ENCODE results near the gene KIF23. TPM values are rescaled to one million over a fixed set of nuclear protein-coding genes. Genes with fewer than 3 reads are reported as not detected.

Gene KIF23
- total RNA-seq, 3 donors from 2014 or later (not counting 1 experiment from before 2014, with no cell fraction given): 1.2 to 2.1 (median 1.9) TPM

DNA sequence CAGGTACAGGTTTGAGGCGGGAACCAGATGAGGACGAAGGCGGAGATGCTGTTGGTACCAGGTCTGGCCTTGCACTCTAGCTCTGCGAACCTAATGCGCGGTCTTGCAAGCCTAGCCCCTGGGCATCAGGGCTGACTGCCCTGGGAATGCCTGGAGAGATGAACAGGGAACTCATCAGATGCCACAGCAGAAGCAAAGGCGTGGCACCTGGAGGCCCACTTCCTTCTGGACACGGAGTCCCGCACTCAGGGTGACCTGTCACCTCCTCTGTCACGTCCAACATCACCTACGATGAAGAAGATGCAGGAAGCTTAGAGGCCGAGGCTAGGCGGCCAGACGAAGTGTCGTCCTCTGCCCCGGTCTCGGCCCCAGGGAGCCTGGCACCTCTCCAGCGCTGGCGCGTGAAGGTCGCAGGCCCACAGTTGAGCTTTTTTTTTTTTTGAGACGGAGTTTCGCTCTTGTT, 47.9 kb downstream of the KIF23 start:
- ATAC-seq (no peak), DNase-seq (no peak)
- intact Hi-C loops (cut with micrococcal nuclease): loop anchor here (1.0 kb wide), 1 partner anchor 9 kb away; no protein-coding TSS in a partner anchor
- Histone ChIP-seq H3K4me1 (ENCODE audit: control insufficient read depth, insufficient read depth, low read length) (peaks cover 22% of the 10 kb centered on the region), H3K9me3 (ENCODE audit: control insufficient read depth, insufficient read depth, low read length) (no peaks in the 10 kb centered on the region), H3K27ac (ENCODE audit: low read length) (peak overlapping the region; percentile 44), H3K4me3 (ENCODE audit: low read length) (peak overlapping the region; percentile 46), H3K36me3 (ENCODE audit: control insufficient read depth, insufficient read depth, low read length) (peaks cover 3% of the 10 kb centered on the region), H3K27me3 (ENCODE audit: control insufficient read depth, insufficient read depth, low read length) (peaks cover 2% of the 10 kb centered on the region)
- TF ChIP-seq, protein P1, sequence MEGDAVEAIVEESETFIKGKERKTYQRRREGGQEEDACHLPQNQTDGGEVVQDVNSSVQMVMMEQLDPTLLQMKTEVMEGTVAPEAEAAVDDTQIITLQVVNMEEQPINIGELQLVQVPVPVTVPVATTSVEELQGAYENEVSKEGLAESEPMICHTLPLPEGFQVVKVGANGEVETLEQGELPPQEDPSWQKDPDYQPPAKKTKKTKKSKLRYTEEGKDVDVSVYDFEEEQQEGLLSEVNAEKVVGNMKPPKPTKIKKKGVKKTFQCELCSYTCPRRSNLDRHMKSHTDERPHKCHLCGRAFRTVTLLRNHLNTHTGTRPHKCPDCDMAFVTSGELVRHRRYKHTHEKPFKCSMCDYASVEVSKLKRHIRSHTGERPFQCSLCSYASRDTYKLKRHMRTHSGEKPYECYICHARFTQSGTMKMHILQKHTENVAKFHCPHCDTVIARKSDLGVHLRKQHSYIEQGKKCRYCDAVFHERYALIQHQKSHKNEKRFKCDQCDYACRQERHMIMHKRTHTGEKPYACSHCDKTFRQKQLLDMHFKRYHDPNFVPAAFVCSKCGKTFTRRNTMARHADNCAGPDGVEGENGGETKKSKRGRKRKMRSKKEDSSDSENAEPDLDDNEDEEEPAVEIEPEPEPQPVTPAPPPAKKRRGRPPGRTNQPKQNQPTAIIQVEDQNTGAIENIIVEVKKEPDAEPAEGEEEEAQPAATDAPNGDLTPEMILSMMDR (IDR thresholded peaks at IDR 0.05): no peak
- peak overlapping the region; percentile 77 to 84 for H3K27ac Mint-ChIP-seq
- no peaks in the 10 kb centered on the region for H3K36me3 Mint-ChIP-seq
- no peaks in the 10 kb centered on the region for H3K9me3 Mint-ChIP-seq
- peaks cover 7 to 8% of the 10 kb centered on the region in 2 donors for H3K27me3 Mint-ChIP-seq (ENCODE audit: low read depth in 2 of 2)
- peaks cover 12 to 17% of the 10 kb centered on the region in 2 donors for H3K4me1 Mint-ChIP-seq
- 61% methylated on average over 23 of the region's 23 CpGs for WGBS (ENCODE audit: insufficient coverage)
- H3K4me3 Mint-ChIP-seq: peak overlapping the region; percentile 90

DNA sequence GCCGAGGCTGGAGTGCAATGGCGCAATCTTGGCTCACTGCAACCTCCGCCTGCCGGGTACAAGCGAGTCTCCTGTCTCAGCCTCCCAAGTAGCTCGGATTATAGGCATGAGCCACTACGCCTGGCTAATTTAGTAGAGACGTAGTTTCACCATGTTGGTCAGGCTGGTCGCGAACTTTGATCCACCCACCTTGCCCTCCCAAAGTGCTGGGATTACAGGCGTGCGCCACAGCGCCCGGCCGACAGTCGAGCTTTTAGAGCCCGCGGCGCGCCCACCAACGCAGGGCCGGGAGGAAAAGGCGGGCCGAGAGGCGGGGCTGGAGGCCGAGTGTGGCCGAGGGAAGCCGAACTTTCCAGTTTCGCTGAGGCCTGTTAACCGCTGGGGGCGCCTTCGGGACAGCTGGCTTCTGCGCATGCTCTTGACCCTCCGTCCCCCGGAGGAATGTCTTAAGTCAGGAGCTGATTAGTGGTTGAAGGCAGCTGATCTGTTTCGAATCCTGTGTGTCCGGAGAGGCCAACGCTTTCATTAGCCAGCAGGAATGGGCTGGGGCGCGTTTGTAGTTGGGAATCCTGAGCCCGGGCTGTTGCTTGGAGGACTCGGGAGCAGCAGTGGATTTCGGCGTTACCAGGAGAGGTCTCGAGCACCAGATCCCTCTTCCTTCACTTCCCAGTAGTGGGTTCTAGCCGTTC, 48.5 kb downstream of the KIF23 start:
- H3K27me3 Mint-ChIP-seq (ENCODE audit: low read depth in 2 of 2): peaks cover 7 to 8% of the 10 kb centered on the region in 2 donors
- Histone ChIP-seq H3K9me3 (ENCODE audit: control insufficient read depth, insufficient read depth, low read length) (no peaks in the 10 kb centered on the region), H3K27me3 (ENCODE audit: control insufficient read depth, insufficient read depth, low read length) (peaks cover 2% of the 10 kb centered on the region), H3K27ac (ENCODE audit: low read length) (peak overlapping the region; percentile 44), H3K4me1 (ENCODE audit: control insufficient read depth, insufficient read depth, low read length) (peaks cover 27% of the 10 kb centered on the region), H3K36me3 (ENCODE audit: control insufficient read depth, insufficient read depth, low read length) (no peaks in the 10 kb centered on the region), H3K4me3 (ENCODE audit: low read length) (peak overlapping the region; percentile 46)
- DNase-seq (peak; percentile 86 to 96), ATAC-seq (peak; percentile 95 to 98 (median 96))
- H3K27ac Mint-ChIP-seq: peak overlapping the region; percentile 77 to 84
- no peaks in the 10 kb centered on the region for H3K9me3 Mint-ChIP-seq
- 4% methylated on average over 46 of the region's 46 CpGs for WGBS (ENCODE audit: insufficient coverage)
- no peaks in the 10 kb centered on the region for H3K36me3 Mint-ChIP-seq
- intact Hi-C loops (cut with micrococcal nuclease): loop anchor here (1.0 kb wide), 1 partner anchor 9 kb away; no protein-coding TSS in a partner anchor
- TF ChIP-seq, protein P1 (IDR thresholded peaks at IDR 0.05): peak; percentile 79
- H3K4me3 Mint-ChIP-seq: peak overlapping the region; percentile 90
- peaks cover 13 to 19% of the 10 kb centered on the region in 2 donors for H3K4me1 Mint-ChIP-seq

DNA sequence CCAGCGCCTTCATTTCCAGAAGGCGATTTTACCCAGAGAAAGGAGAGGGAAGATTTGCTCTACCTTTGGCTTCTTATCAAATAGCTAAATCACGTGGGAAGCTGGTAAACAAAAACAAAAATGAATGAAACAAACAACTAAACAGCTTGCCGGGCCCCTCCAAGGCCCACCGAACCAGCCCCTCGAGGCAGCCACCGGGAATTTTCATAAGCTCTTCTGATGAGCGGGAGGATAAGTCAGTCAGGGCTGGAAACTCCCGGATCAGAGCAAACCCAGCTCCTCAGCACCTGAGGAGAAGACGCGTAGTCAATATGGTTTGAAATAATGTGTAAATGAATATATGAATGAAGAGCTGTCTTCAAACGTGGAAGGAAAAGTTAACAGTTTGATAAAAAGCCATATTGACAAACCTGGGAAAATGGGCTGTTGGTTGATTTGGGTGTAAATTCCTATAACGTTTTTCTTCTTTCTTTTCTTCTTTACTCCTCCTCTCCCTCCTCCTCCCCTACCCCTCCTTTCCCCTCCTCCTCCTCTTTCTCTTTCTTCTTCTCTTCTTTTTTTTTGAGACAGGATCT, 49.1 kb downstream of the KIF23 start:
- intact Hi-C loops (cut with micrococcal nuclease): no loop called here
- H3K4me3 Mint-ChIP-seq: peak overlapping the region; percentile 90
- ATAC-seq: no peak

More for the DNA sequence above, 49.1 kb downstream of the KIF23 start:
- 51% methylated on average over 10 of the region's 13 CpGs for WGBS (ENCODE audit: insufficient coverage)
- H3K4me3 ChIP-seq (ENCODE audit: low read length): peak overlapping the region; percentile 46
- no peaks in the 10 kb centered on the region for H3K36me3 ChIP-seq (ENCODE audit: control insufficient read depth, insufficient read depth, low read length)
- peak in 1 of 2 donors; percentile 49 for DNase-seq
- H3K27me3 Mint-ChIP-seq (ENCODE audit: low read depth in 2 of 2): peaks cover 7 to 12% of the 10 kb centered on the region in 2 donors
- peaks cover 33% of the 10 kb centered on the region for H3K4me1 ChIP-seq (ENCODE audit: control insufficient read depth, insufficient read depth, low read length)
- H3K9me3 Mint-ChIP-seq: no peaks in the 10 kb centered on the region
- no peaks in the 10 kb centered on the region for H3K36me3 Mint-ChIP-seq
- peaks cover 19 to 25% of the 10 kb centered on the region in 2 donors for H3K4me1 Mint-ChIP-seq
- peak overlapping the region; percentile 77 to 84 for H3K27ac Mint-ChIP-seq
- TF ChIP-seq, protein P1 (IDR thresholded peaks at IDR 0.05): no peak
- peaks cover 2% of the 10 kb centered on the region for H3K27me3 ChIP-seq (ENCODE audit: control insufficient read depth, insufficient read depth, low read length)
- H3K27ac ChIP-seq (ENCODE audit: low read length): peak overlapping the region; percentile 40
- H3K9me3 ChIP-seq (ENCODE audit: control insufficient read depth, insufficient read depth, low read length): no peaks in the 10 kb centered on the region

All from natural killer cell (primary cell).